Measurements from ENCODE around the gene ITPR2.
"Not testable (repeated sequence)": the region's sequence is repeated elsewhere in the genome, so short reads cannot be mapped to it uniquely, and the experiment has no call there.

Gene ITPR2

GRCh38 chr12:26551385-26551784 lies 281.6 kb downstream of the ITPR2 start:
- DNase-seq = no peak

GRCh38 chr12:26548227-26548626 lies 284.8 kb downstream of the ITPR2 start:
- no peak for DNase-seq

DNA sequence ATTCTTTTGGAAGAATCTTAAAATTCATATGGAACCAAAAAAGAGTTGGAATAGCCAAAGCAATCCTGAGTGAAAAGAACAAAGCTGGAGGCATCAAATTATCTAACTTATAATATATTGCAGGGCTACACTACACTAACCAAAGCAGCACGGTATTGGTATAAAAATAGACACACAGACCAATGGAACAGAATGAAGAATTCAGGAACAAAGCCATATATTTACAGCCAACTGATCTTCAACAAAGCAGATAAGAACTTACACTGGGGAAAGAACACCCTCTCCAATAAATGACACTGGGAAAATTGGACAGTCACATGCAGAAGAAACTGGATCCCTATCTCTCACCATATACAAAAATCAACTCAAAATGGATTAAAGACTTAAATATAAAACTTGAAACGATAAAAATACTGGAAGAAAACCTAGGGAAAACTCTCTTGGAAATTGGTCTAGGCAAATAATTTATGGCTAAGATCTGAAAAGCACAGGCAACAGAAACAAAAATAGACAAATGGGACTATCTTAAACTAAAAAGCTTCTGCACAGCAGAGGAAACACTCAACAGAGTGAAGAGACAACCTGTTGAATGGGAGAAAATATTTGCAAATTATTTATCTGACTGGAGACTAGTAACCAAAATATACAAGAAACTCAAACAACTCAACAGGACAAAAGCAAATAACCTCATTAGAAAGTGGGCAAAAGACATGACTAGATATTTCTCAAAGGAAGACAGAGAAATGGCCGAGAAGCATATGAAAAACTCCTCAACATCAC lies 286.3 kb downstream of the ITPR2 start:
- no peak for DNase-seq

GRCh38 chr12:26539131-26539530 lies 293.9 kb downstream of the ITPR2 start:
- DNase-seq = no peak

- no peak for DNase-seq
Observed at GRCh38 chr12:26537651-26538050, 295.3 kb downstream of the ITPR2 start.

DNA sequence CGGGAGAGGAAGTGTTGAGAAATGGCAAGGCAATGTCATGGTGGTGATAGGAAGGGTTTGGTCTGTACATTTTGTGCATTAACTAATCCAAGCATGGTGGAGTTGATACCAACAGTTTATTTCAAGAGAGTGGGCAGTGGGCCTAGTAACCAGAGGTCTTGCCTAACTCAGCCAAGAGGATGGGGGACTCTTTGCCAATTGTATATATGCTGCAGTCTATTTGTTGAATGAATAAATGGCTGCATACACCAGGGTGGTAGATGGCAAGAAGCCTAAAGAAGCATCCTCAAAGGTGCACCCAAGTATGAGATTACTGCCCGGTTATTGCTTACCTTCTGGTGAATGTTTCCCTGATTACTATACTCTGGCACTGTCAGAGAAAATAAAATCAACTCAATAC lies 295.9 kb downstream of the ITPR2 start:
- DNase-seq = no peak

DNA sequence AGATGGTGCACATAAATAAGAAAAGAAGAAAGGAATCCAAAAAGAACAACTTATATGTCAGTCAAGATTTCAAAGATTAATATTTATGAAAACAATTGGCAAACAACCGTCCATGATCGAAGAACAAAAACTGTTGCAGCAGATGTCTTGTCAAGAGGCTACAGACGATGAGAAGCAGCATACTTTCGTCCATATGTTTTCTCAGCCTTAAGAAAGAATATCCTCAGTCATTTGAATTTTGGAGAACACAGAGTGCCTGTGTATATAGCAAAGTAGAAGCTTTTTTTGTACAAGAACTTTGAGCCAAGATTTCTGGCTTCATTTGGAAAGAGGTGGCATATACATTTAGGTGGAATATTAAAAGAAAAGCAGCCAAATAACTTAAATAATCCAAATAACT lies 297.2 kb downstream of the ITPR2 start:
- DNase-seq = peak; percentile 15

GRCh38 chr12:26534071-26534470 lies 298.9 kb downstream of the ITPR2 start:
- no peak for DNase-seq

- DNase-seq = no peak
Observed at GRCh38 chr12:26533211-26533610, 299.8 kb downstream of the ITPR2 start.

DNA sequence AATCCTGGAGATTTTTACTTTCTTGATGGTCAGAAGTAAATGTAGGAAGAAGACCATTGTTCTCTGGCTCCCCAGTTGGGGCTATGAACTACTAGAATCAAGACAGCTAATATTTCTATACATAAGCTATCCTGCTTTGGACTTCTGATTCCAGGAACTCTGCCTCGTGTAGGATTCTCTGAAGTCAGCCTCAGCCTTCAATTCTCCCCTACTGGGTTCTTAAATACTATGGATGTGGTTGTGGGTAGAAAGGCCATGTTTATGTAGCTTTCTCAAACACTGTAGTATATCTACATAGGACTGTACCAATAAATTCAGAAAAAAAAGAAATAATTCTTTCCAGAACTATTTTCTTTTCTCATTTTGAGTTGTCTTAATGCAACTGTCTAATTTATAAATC lies 302.5 kb downstream of the ITPR2 start:
- no peak for DNase-seq

DNA sequence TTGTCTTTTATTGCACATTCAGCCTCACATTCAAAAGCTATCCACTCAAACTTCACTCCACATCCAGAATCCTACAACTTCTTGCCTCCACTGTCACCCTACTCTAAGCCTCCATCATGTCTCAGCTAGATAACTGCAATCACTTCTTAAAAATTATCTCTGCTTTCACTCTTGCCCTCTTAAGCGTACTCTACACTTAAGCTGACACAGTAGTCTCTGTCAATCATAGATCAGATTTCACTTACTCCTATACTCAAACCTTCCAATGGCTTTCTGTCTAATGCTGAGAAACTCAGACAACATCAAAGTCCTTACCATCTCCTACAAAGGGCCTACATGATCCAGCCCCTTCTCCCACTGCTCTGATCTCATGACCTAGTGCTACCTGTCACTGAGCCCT lies 304.1 kb downstream of the ITPR2 start:
- DNase-seq = no peak

DNA sequence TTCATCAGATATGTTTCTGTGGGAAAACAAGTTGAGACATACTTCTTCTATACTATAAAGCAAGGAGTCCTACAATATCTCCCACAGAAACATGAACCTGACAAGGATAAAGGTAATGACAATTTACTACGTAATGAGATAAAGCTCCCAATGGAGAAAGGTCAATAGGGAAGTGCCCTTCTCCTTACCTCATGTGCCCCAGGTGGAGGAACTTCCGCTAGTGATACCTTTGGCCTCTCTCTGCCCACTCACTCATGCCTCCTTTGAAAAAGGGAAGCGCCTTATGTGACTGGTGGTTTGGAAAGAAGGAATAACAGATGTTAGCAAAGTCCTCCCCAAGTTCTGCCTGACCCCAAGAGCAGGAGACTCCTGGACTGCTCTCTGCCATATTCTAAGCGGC lies 305.3 kb downstream of the ITPR2 start:
- DNase-seq = no peak

DNA sequence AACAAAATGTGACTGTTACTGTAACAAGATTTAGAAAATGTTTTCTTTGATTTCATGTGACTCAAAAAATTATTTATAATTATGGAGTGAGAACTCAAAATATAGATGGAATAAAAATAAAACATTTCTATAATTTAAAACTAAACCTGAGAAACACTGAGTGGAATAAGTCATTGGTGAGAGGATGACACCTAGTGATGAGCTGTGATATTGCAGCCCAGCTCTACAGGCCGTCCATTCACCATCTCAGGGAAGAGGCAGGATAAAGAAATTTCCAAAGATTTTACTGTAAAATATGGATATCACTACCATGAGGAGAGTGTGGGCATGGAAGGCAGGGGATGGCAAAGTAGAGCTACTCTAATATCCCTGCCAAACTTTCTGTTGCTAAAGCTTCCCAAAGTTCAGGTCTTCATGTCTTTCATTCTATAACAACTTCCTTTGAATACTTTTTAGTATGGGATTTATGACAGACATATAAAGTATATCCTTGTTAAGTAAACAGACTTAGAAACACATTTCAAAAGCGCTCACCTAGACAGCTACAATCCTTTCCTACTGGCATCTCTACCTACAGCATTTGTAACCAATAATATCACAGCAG lies 308.0 kb downstream of the ITPR2 start:
- peak; percentile 8 for DNase-seq

DNA sequence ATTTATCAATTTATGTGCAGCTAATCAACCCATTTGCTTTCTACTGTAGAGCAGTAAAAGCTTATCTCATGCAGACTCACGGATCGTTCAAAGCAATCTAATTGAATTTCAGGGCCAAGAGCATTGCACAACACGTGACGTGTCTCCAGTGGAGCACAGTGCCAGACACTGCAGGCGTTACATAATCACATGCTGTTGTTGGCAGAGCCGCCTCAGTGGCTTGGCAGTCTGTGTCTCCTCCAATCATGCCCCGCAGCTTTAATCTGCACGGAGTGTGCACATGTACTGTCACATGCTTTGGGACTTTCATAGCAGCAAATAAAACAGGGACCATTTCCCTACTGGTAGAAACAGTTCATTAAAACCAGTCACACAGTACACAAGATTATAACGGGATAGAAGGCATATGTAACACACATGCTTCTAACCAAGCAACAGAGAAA lies 309.3 kb downstream of the ITPR2 start:
- DNase-seq = peak; percentile 87

DNA sequence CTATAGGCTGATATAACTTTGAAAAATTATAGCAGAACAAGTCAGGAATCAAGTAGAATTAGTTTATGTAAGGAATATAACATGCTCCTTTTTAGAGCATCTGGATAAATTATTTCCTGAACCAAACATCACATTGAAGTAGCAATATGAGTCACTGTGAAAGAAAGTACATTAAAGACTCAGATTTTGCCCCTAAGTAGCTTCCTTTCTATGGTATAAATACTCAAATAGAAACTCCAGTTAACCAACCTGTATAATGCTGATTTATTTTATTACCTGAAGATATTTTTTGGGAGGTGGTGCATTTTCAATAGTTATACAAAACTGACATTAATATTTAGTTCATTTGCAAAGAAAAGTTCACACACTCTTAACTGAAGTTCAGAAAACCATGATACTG lies 312.1 kb downstream of the ITPR2 start:
- DNase-seq = no peak

GRCh38 chr12:26520109-26520508 lies 312.9 kb downstream of the ITPR2 start:
- DNase-seq = no peak

- no peak for DNase-seq
Observed at GRCh38 chr12:26519462-26519861, 313.5 kb downstream of the ITPR2 start.

- DNase-seq = not testable (repeated sequence)
Observed at GRCh38 chr12:26517320-26517719, 315.7 kb downstream of the ITPR2 start.

DNA sequence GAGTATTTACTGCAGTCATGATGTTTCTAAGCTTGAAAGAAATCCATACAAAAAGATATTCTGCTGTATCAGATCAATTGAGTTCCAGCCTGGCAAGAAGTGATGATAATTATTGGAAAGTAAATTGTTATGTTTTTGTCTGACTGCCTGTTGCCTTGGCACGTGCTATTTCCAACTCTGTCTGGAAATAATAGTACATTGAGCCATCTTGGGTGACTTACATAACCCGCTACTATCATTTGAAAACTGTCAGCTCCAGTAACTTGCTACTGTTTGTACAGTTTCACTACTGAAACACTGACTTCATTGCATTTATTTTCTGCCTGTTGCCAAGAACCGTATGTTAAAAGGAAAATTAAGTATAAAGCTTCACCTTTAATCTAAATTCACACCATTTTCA lies 318.6 kb downstream of the ITPR2 start:
- no peak for DNase-seq

GRCh38 chr12:26513363-26514043 lies 319.5 kb downstream of the ITPR2 start:
- DNase-seq = no peak

DNA sequence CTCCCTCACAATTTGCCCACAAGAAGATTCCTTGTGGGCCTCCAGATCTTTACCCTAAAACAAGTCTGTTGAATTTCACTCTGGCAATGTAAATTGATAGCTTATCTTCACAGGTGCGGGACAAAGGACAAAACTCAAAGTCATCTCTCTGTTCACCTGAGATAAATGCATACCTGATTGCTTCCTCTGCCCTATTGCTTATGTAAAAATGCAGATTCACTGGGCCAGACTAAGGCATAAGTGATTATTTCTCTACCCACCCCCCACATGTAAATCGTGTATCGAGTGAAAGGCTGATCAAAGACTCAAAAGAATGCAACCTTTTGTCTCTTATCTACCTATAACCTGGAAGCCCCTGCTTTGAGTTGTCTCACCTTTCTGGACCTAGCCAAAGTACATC lies 320.8 kb downstream of the ITPR2 start:
- DNase-seq = no peak

DNA sequence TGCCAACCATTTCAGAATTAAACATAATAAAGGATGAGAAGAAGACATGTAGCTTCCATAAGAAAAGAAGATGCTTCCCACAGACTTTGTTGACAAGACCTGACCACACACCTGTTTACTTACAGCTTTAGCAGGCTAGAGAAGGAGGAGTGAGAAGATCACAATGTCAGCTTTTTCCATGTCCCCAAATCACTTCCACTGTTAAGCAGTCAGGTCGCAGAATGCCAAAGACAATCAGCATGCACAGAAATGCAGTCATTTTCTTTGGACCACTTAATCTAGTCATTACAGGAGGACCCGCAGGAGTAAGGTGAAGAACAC lies 322.7 kb downstream of the ITPR2 start:
- no peak for DNase-seq

DNA sequence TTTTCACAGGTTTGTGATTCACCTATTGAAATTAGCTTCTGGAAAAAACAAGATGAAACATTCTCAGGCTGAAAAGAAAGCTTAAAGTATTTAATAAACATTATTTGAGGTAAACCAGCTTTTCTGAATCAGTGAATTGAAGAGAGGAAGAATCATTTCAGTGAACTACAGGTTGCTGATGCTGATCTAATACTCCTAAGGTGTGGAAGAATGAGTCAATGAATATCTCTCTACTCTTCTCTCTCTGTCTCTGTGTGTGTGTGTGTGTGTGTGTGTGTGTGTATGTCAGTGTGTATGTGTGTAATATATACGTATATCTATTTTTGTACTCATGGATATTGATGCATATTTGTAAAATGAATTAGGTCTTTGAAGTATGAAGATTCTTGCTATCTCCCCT lies 325.4 kb downstream of the ITPR2 start:
- no peak for DNase-seq

DNA sequence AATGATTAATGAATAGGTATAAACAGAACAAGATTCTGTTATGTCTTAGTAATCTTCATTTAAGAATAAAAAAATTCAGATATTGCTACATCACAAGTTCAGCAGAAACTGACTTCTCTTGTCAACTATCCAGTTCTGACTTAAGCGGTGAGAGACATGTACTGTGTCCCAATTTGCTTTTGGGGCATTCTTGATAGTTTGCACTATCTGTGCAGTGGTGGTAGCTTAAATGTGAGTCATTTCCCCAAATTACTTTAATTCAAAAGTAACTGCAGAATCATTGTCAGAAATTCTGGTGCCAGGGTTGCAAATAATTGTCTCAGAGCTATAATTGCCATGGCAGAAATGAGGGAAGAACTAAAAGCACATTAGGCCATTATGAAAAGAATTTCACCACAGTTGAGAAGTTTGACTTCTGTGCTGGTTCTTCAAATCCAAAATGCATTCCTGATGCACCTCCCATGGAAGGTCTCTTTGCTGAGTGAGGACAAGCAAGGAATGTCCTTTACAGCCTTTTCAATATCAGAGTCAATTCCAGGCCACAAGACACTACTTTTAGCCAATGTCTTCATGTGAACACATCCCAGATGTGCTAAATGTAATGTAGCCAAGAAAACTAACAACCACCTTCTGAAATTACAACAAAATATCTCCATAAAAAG lies 332.9 kb downstream of the ITPR2 start:
- no peak for DNase-seq

Data from NCI-H2171 treated with DMSO at 0.1 percent for 48 hours (cell line).